ENCODE results near the gene SORL1-AS1.

The SORL1-AS1 gene

GRCh38 chr11:121446752-121447156 is 6.0 kb downstream of the SORL1-AS1 start:
- no peak for TF ChIP-seq ZFX (IDR thresholded peaks at IDR 0.05; ENCODE audit: borderline replicate concordance)
- TF ChIP-seq, protein P1, sequence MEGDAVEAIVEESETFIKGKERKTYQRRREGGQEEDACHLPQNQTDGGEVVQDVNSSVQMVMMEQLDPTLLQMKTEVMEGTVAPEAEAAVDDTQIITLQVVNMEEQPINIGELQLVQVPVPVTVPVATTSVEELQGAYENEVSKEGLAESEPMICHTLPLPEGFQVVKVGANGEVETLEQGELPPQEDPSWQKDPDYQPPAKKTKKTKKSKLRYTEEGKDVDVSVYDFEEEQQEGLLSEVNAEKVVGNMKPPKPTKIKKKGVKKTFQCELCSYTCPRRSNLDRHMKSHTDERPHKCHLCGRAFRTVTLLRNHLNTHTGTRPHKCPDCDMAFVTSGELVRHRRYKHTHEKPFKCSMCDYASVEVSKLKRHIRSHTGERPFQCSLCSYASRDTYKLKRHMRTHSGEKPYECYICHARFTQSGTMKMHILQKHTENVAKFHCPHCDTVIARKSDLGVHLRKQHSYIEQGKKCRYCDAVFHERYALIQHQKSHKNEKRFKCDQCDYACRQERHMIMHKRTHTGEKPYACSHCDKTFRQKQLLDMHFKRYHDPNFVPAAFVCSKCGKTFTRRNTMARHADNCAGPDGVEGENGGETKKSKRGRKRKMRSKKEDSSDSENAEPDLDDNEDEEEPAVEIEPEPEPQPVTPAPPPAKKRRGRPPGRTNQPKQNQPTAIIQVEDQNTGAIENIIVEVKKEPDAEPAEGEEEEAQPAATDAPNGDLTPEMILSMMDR (IDR thresholded peaks at IDR 0.05): no peak
- H3K27ac ChIP-seq: no peak overlapping the region

DNA sequence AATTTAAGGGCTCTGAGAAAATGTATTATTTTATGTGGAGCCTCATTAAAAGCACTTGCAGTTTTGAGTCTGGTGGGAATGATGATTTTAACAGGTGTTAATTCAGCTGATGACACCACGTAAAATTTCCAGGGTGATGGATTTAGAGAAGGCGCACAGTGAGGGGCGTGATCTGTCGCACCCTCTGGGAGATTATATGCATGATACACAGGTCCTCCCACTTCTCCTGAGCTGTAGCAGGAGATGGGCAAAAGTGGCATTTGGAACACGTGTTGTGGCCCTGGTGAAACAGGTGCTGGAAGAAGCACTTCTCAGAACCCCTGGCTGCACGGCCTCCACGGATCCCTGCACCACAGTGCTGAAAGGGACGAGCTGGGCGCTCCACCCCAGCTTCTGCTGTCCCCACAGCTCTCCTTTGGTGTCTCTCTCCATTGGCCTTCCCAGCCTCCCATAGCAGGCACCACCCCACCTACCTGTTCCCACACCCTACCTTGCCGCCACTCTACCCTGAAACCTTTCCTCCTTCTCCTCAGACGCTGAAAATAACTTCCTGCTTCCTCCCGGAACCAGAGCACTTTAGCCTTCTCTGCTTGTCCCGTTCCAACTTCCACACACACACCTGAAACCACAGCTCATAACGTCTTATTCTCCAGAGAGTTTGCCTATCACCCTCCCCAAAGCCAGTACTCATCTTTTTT is 7.5 kb downstream of the SORL1-AS1 start:
- no peak for TF ChIP-seq ZFX (IDR thresholded peaks at IDR 0.05; ENCODE audit: borderline replicate concordance)
- TF ChIP-seq, protein P1 (IDR thresholded peaks at IDR 0.05): no peak
- H3K27ac ChIP-seq: no peak overlapping the region

GRCh38 chr11:121444526-121444925 is 8.2 kb downstream of the SORL1-AS1 start:
- H3K27ac ChIP-seq: no peak overlapping the region
- TF ChIP-seq, protein P1 (IDR thresholded peaks at IDR 0.05): no peak
- no peak for TF ChIP-seq ZFX (IDR thresholded peaks at IDR 0.05; ENCODE audit: borderline replicate concordance)

GRCh38 chr11:121443688-121444275 is 9.0 kb downstream of the SORL1-AS1 start:
- no peak for TF ChIP-seq ZFX (IDR thresholded peaks at IDR 0.05; ENCODE audit: borderline replicate concordance)
- TF ChIP-seq, protein P1 (IDR thresholded peaks at IDR 0.05): no peak
- H3K27ac ChIP-seq: no peak overlapping the region

GRCh38 chr11:121441521-121441920 is 11.2 kb downstream of the SORL1-AS1 start:
- H3K27ac ChIP-seq: no peak overlapping the region

DNA sequence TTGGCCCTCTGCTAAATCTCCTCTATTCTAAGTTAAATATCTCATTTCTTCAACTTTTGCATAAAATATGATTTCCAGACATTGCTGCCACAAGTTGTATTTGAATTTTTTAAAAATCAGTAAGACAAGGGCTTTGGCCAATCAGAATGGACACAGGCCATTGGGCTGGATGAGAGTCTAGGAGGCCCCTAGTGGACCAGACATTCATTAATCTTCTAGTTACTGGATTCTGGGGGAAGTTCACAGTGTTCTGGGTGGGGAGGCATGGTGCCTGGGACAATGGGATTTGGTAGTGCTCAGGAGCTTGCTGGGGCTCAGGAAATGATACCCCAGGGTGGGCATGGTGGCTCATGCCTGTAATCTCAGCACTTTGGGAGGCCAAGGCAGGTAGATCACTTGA is 13.0 kb downstream of the SORL1-AS1 start:
- H3K27ac ChIP-seq: no peak overlapping the region
- TF ChIP-seq, protein P1 (IDR thresholded peaks at IDR 0.05): no peak
- no peak for TF ChIP-seq ZFX (IDR thresholded peaks at IDR 0.05; ENCODE audit: borderline replicate concordance)

More at GRCh38 chr11:121441521-121441920, 11.2 kb downstream of the SORL1-AS1 start:
- TF ChIP-seq, protein P1 (IDR thresholded peaks at IDR 0.05): no peak
- no peak for TF ChIP-seq ZFX (IDR thresholded peaks at IDR 0.05; ENCODE audit: borderline replicate concordance)

DNA sequence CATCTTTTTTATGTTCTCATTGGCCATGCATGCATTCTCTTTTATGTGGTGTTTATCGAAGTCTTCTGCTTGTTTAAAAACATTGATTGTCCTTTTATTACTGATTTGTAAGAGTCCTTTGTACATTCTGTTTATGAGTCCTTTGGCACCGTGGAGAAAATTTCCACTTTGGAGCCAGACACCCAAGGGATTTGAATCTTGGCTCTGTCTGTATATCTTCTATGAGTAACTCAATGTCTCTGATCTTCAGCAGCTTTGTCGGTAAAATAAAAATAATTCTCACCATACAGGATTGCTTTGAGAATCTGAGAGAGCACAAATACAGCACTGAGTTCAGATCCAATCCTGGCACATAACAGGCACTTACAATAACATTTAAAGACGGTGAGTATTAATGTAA is 13.4 kb downstream of the SORL1-AS1 start:
- no peak overlapping the region for H3K27ac ChIP-seq
- TF ChIP-seq, protein P1 (IDR thresholded peaks at IDR 0.05): no peak
- no peak for TF ChIP-seq ZFX (IDR thresholded peaks at IDR 0.05; ENCODE audit: borderline replicate concordance)
